Measurements from ENCODE around the gene AKT1.
A peak's percentile ranks its signal among the peaks of the same experiment; 100 is the strongest.

The AKT1 gene

GRCh38 chr14:104732355-104732804 is 63.2 kb downstream of the AKT1 start:
- Histone ChIP-seq H3K4me2 (ENCODE audit: low read depth, low read length) (no peak overlapping the region), H4K20me1 (ENCODE audit: insufficient read depth, low read length) (no peaks in the 10 kb centered on the region), H3K9me3 (replicated peaks; ENCODE audit: insufficient read depth, low read length) (no peaks in the 10 kb centered on the region), H3K9me2 (replicated peaks; ENCODE audit: insufficient read depth, low read length) (no peaks in the 10 kb centered on the region), H3K79me2 (ENCODE audit: low read length) (no peaks in the 10 kb centered on the region), H3K27me3 (replicated peaks; ENCODE audit: insufficient read depth, low read length) (peaks cover 11% of the 10 kb centered on the region), H3K9ac (ENCODE audit: low read length) (no peak overlapping the region), H3K4me3 (ENCODE audit: low read length) (no peak overlapping the region), H3K4me1 (ENCODE audit: low read length) (no peaks in the 10 kb centered on the region), H3K27ac (ENCODE audit: low read length) (no peak overlapping the region), H2AFZ (ENCODE audit: low read length) (no peak overlapping the region), H3F3A (ENCODE audit: insufficient read depth, low read length) (no peaks in the 10 kb centered on the region), H3K36me3 (replicated peaks; ENCODE audit: insufficient read depth, low read length) (no peaks in the 10 kb centered on the region)
- TF ChIP-seq EZH2 (optimal IDR thresholded peaks at IDR 0.05; ENCODE audit: low read depth, low read length) (no peak), EZH2phosphoT487 (IDR thresholded peaks at IDR 0.05; ENCODE audit: low read length) (no peak)
- TF ChIP-seq, protein P1, sequence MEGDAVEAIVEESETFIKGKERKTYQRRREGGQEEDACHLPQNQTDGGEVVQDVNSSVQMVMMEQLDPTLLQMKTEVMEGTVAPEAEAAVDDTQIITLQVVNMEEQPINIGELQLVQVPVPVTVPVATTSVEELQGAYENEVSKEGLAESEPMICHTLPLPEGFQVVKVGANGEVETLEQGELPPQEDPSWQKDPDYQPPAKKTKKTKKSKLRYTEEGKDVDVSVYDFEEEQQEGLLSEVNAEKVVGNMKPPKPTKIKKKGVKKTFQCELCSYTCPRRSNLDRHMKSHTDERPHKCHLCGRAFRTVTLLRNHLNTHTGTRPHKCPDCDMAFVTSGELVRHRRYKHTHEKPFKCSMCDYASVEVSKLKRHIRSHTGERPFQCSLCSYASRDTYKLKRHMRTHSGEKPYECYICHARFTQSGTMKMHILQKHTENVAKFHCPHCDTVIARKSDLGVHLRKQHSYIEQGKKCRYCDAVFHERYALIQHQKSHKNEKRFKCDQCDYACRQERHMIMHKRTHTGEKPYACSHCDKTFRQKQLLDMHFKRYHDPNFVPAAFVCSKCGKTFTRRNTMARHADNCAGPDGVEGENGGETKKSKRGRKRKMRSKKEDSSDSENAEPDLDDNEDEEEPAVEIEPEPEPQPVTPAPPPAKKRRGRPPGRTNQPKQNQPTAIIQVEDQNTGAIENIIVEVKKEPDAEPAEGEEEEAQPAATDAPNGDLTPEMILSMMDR (IDR thresholded peaks at IDR 0.05; ENCODE audit: low read length), result no peak
- no peak for DNase-seq

- no peaks in the 10 kb centered on the region for H3F3A ChIP-seq (ENCODE audit: insufficient read depth, low read length)
- no peaks in the 10 kb centered on the region for H3K4me1 ChIP-seq (ENCODE audit: low read length)
- no peak overlapping the region for H2AFZ ChIP-seq (ENCODE audit: low read length)
- no peaks in the 10 kb centered on the region for H3K79me2 ChIP-seq (ENCODE audit: low read length)
- H3K27ac ChIP-seq (ENCODE audit: low read length), result no peak overlapping the region
- no peak for TF ChIP-seq EZH2phosphoT487 (IDR thresholded peaks at IDR 0.05; ENCODE audit: low read length)
- no peak for TF ChIP-seq EZH2 (optimal IDR thresholded peaks at IDR 0.05; ENCODE audit: low read depth, low read length)
- TF ChIP-seq, protein P1 (IDR thresholded peaks at IDR 0.05; ENCODE audit: low read length), result peak; percentile 22
- no peaks in the 10 kb centered on the region for H4K20me1 ChIP-seq (ENCODE audit: insufficient read depth, low read length)
- H3K9ac ChIP-seq (ENCODE audit: low read length), result no peak overlapping the region
- H3K4me2 ChIP-seq (ENCODE audit: low read depth, low read length), result no peak overlapping the region
- no peak for DNase-seq
- no peaks in the 10 kb centered on the region for H3K9me3 ChIP-seq (replicated peaks; ENCODE audit: insufficient read depth, low read length)
- H3K36me3 ChIP-seq (replicated peaks; ENCODE audit: insufficient read depth, low read length), result no peaks in the 10 kb centered on the region
- peaks cover 14% of the 10 kb centered on the region for H3K27me3 ChIP-seq (replicated peaks; ENCODE audit: insufficient read depth, low read length)
- no peak overlapping the region for H3K4me3 ChIP-seq (ENCODE audit: low read length)
- no peaks in the 10 kb centered on the region for H3K9me2 ChIP-seq (replicated peaks; ENCODE audit: insufficient read depth, low read length)
Observed at GRCh38 chr14:104731320-104732294, 63.9 kb downstream of the AKT1 start.

DNA sequence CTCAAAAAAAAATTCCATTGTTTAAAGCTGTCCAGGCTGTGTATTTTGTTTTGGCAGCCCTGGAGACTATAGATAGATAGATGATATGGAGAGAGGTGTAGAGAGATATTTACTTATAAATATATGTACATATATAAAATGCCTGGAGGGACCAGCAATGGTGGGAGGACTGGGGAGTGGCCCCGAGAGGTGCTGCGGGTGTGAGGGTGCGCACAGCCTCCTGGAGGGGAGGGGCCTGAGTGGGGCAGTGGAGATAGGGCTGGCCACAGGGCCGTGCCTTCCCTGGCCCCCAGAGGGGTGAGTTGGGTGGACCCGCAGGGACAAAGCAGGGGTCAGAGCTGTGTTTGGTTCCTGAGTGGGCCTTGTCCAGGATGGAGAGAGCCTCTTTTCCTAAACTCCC is 65.1 kb downstream of the AKT1 start:
- Histone ChIP-seq H3K9me2 (replicated peaks; ENCODE audit: insufficient read depth, low read length) (no peaks in the 10 kb centered on the region), H3K9ac (ENCODE audit: low read length) (no peak overlapping the region), H3K4me2 (ENCODE audit: low read depth, low read length) (no peak overlapping the region), H3K36me3 (replicated peaks; ENCODE audit: insufficient read depth, low read length) (no peaks in the 10 kb centered on the region), H3F3A (ENCODE audit: insufficient read depth, low read length) (no peaks in the 10 kb centered on the region), H3K79me2 (ENCODE audit: low read length) (no peaks in the 10 kb centered on the region), H4K20me1 (ENCODE audit: insufficient read depth, low read length) (no peaks in the 10 kb centered on the region), H3K4me3 (ENCODE audit: low read length) (no peak overlapping the region), H3K27me3 (replicated peaks; ENCODE audit: insufficient read depth, low read length) (peaks cover 21% of the 10 kb centered on the region), H3K4me1 (ENCODE audit: low read length) (no peaks in the 10 kb centered on the region), H3K9me3 (replicated peaks; ENCODE audit: insufficient read depth, low read length) (no peaks in the 10 kb centered on the region), H2AFZ (ENCODE audit: low read length) (no peak overlapping the region), H3K27ac (ENCODE audit: low read length) (no peak overlapping the region)
- no peak for DNase-seq
- no peak for TF ChIP-seq EZH2 (optimal IDR thresholded peaks at IDR 0.05; ENCODE audit: low read depth, low read length)
- TF ChIP-seq, protein P1 (IDR thresholded peaks at IDR 0.05; ENCODE audit: low read length), result no peak
- TF ChIP-seq EZH2phosphoT487 (IDR thresholded peaks at IDR 0.05; ENCODE audit: low read length), result no peak
